Stimulated activated CD4-positive, alpha-beta T cell treated with anti-CD3 and anti-CD28 coated beads, Interleukin-15, amount 100 ng/mL, for 1 hour (primary cell): ENCODE measurements around the gene HSPA12A.

Experiments
- DNase-seq, 2 donors: peaks; one replicate each; pipeline ENCODE4 v3.0.0-alpha.2; 2020; ENCODE audit warnings: low read depth in 1 of 2, low spot score in 1 of 2

Gene HSPA12A

DNA sequence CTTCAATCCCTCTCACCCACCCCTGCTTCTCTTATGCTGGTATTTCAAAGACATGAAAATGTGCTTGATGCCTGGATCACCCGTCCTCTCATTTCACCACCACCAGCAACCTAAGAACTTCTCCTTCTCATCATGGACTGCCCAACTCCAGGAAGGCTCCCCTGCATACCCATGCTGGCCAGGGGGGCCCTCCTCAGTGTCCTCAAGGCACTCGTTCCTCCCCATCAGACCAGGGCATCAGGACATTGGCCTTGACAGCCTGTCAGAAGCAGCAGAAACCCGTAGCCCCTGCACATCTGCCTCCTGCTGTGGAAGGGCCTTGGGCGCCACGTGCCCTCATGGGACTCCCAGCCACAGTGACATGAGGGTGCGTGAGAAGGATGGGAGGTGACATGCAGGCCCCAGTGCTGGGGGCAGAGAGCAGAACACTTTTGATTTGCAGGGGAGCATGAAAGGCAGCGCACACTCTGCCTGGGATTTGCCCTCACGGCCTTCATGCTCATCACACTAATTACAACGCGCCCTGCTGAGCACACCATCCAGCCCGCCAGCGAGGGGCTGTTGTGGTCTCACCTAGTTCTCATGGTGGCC is 1.9 kb upstream of the HSPA12A start:
- no peak for DNase-seq

- DNase-seq: no peak
Observed at GRCh38 chr10:116743266-116744064, 1.1 kb upstream of the HSPA12A start.

DNA sequence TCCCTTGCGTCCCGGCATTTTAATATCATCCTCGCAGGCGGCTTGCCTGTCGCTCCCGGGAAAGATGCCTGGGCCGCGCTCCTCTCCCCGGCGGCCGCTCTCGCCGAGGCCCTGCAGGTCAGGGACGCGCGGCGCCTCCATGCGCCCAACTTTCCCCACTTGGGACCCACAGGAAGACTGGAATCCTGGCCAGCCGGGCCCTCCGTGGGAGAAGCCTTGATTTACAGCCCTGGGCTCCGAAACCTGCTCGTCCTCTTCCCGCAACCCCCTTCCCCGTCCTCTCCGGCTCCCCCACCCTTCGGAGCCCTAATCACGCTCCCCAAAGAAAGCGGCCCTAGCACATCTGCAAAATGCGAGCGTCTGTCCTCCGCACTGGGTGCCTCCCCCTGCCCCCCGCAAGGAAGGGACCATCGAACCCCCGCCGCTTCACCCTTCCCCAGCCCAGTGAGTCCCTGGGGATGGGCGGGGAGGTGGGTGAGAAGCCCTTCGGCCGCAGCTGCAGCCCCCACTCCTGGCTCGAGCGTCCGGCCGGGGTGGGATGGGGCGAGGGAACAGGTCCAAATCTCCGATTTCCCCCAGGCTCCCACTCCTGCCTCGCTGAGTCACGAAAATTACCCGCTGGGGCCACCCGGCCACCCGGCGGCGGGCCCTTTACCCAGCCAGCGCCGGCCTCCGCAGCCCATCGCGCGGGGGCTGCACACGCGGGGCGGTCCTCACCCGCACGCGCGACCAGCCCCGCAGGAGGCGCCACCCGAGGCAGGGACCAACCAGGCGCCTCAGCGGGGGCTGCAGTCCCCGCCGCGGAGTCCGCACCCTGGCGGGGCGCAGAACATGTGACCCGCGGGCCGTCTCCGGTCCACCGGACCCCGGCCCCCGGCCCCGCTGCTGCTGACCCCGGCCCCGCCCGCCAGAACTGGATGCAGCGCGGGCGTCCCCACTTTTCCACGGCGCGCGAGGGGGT is 695 bp downstream of the HSPA12A start:
- no peak for DNase-seq

- no peak for DNase-seq
Observed at GRCh38 chr10:116740971-116741370, 1.4 kb downstream of the HSPA12A start.

GRCh38 chr10:116738339-116738738 is 4.0 kb downstream of the HSPA12A start:
- DNase-seq: no peak

DNA sequence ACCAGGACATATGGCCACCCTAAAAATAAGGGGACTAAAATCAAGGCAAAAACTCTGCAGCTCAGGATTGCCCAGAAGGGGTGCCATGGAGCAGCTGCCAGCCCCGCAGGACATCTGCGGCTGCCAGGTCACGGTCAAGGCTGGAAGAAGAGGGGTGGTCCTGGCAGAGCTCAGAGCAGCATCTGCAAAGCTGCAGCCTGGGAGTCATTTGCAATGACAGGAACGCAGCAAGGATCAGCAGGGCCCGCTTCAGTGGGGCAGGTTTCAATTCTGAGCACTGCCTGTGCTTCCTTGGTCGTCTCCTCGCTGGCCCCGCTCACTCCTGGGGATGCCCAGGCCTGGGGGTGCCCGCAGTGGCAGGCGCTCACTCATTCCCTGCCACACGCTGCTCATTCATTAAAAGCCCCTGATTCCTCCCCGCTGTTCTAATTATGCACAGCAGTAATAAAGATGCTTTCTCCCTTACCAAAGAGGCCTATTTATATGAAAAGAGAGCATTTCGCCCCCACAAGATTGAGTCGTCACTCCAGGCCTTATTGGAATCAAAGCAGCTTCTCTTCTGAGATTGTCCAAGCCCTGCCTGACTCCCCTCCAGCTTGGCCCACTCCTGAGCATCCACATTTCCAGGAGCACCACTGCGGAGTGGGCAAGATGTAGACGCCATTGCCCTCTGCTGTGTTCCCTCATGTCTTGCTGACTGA is 4.6 kb downstream of the HSPA12A start:
- DNase-seq: no peak

DNA sequence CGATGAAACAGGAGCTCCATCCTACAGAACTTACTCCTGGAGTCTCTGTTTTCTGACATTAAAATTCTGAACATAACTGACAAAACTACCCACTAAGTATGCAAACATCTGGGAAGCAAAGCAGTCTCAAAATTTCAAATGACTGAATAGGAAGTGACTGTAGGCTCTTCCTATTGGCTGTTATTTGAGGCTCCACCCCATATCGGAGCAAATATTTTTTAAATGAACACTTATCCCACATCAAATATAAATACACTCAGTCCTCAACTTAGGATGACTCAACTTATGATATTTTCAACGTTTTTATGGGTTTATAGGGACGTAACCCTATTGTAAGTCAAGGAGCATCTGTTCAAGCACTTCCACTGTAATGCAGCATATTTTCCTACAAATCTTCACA is 8.8 kb downstream of the HSPA12A start:
- DNase-seq: no peak

DNA sequence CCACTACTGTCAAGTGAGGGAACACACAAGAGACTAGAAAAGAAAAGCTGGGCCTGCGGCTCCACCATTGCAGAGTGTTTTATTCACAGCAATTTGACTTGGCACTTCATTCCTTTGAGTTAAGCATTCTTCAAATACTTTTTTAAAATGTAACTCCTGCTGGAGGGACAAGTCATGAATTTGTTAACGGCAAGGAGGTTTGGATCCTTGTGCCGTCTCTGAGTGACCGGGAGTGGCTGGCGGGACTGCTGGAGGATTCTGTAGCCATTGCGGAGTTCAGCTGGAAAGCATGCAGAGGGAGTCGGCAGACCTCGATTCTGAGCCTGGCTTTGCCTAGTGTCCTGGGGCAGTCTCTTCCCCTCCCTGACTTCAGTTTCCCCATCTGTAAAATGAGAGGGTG is 9.8 kb downstream of the HSPA12A start:
- DNase-seq: no peak

DNA sequence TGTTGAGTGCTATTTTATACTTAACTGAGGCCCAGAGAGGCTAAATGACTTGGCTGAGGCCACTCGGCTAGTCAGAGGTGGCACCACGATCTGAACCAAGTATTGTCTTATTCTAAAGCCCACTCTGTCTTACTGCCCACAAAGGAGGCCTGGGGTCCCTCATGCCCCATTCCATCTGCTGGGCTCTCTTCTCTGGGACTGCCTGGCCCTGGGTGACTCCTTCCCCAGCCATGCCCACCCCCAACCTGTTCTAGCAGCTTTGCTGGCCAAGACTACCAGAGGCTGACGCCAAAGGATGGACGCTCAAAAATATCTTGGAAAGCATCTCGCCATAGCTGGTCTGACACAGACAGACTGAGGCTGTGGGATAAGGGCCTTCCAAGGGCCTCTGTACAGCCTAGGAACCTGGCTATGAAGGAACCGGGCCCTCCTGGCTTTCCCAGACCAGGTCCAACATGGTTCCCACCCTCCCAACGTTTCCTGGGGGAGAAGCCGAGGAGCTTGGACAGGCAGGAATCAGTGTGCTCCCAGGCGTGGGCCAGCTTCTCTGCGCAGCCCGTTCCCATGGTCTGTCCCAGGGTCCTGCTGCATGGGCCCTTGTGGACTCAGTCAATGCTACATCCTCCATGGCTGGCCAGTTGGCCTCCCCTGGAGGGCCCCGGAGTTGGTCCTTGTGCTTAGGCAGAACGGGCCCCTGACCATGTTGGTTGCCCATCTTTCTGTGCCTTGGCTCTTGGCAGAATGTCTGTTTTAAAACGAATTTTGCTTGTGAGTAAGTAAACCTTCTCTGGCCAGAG is 11.7 kb downstream of the HSPA12A start:
- DNase-seq: no peak

DNA sequence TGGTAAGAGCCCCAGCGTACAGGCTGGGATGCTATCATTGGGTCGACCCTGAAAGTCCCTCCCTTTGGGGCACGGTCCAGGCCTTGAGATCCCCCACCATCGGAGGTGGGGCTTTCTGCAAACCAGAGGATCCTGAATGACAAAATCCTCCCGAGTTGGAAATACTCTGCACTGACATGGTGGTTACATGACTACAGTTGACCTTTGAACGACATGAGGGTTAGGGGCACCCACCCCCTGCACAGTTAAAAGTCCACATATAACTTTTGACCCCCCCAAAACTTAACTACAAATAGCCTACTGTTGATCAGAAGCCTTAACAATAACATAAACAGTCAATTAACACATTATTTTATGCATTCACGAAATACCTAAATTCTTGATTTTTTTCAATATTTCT is 13.1 kb downstream of the HSPA12A start:
- DNase-seq: no peak

DNA sequence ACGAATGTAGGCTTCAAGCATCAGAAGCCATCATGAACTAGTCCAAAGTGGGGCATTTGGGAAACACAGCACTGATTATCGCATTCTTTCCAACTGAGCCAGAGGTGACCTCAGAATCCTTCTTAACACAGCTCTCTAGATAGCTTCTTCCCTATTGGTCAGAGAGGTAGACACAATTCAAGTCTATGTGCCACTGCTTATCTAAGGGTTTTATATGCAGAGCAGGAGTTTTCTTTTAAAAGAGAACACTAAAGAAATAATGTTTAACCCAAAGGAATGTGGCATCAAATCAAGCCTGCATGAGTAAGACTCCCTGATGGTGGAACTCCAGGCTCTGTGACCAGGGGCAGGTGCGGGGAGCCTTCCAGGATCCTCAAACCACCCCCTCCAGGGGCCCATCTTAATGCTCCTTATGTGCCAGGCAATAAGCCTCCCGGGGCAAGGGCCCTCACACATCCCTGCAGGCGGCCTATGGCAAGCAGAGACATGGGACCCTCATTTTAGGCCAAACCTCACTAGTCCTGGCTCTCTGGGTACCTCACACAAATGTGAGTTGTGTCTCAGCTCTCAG is 13.8 kb downstream of the HSPA12A start:
- DNase-seq: no peak

DNA sequence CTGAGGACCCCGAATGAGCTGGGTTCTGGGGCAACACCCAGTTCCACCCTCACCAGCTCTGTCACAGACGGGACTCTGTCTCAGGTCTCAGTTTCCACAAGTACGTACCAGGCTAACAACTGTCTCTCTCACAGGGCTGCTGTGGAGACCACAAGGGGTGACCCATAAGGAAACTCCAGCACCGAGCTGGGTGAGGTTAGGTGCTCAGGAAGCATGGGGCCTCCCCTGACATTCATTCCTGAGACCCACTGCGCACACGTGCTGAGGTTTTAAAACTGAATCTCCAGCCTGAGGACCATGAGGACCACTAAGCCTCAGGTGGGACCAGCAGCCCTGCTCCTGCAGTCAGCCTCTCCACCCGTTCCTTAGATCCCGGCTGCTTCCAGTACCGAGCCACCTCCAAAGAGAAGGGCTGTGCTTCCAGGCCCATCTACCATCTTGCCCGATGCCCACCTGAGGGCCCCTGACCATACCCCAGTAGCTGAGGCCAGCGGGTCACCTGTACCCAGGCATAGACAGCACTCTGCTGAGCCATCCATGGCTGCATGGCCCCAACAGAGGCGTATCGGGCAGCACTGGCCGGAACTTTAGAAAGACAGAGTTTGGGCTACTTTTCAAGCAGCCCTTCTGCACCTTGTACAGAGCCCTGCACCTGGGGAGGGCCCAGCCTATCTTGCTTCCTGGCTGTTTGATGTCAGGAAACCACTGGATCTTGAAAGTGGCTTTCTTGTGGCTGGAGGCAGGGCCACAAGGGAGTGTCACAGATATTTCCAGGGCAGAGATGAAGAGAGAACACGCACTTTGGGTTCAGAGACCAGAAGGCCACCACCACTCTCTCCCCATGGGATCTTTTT is 18.7 kb downstream of the HSPA12A start:
- DNase-seq: no peak

GRCh38 chr10:116722736-116723427 is 19.5 kb downstream of the HSPA12A start:
- no peak for DNase-seq

DNA sequence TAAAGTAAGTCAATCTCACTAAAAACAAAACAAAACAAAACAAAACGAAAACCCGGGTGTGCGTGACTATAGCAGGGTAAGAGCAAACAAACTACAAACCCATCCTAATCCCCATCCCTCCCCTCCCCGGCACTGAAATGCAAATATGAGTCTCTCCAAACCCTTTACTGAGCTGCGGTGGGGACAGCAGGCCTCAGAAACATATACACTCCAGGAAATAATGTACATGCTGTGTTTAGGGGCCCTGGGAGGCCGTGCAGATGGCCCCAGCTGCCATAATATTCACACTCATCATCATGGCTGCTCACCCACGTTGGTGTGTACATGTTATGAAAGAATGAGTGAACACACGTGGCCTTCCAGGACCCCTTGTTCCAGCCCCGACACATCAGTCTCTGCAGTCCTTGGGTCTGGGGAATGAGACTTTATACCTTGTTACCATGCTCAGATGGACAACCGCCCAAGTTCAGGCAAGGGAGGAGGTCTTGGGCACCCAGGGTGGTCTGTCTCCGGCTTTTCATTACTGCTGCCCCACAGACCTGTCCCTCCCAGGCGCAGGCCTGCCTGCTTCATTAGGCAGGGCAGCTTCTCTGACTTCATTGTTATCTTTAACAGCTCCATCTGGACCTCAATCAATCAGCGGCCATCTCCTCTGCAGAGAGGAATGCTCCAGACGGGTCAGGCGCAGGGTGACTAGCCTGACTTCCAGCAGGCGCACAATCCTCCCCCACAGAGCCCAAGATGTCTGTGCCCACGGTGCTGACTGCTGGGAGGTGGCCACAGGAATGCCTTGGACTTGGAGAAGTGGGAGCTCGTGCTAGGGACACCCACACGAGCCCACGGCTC is 20.6 kb downstream of the HSPA12A start:
- DNase-seq: no peak

DNA sequence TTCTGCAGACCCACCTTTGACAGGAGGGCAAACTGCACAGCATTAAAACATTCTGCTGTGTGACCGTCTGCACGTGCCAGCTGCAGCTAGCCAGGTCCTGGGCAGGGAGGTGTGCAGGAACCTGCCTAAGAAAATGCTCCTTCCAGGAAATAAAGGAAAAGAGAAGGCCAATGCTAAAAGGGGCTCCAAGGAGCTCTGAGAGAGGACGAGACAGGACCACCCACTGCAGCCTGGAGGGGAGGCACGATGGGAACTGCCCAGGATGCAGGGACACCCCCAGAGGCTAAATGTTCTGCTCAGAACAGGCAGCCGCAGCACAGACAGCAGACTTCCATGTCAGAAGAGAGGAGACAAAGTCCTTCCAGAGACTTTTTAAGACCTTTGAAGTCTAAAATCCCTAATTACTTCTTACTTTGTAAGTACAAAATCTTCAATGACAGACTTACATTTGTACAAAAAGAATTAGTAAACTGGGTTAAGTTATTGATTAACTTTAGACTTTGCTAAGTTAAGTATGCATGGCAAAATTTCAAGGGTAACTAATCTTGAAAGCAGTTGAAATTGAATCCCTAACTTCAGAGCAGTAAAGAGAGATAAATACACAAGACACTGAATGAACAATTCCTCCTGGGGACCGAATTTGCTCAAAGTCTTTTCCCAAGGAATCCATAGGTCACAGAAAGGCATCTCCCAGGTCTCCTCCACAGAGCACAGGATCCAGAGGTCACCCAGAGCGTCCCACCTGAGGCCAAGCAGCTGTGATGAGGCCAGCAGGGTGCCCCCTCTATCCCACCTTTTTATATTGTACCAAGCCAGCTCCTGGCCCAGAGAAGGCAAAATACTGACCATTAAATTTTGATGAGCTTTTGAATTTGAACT is 21.5 kb downstream of the HSPA12A start:
- no peak for DNase-seq

GRCh38 chr10:116720241-116720643 is 22.1 kb downstream of the HSPA12A start:
- no peak for DNase-seq

DNA sequence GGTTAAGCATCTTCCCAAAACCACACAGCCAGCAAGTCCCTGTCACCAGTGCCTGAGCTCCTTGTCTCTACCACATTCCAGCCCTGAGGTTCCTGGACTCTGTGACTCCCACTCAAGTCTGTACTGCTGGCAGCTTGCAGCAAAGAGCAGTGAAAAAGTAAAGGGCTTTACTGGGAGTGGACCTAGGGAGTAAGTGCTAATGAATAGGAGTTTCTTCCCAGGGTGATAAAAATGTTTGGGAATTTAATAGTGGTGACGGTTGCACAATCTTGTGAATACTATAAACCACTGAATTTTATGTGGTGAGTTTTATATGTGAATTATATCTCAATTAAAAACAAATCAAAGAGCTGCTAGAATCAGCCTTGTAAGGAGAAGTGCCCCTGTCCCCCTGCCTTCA is 22.6 kb downstream of the HSPA12A start:
- DNase-seq: no peak
